Fibroblast of skin of left quadriceps (primary cell): ENCODE measurements around the gene OTUB2.
A peak's percentile ranks its signal among the peaks of the same experiment; 100 is the strongest.

Experiments used
- DNase-seq, 2 experiments: peaks; one replicate each; pipeline ENCODE4 v3.0.0-alpha.2; 2013; ENCODE audit warnings: low read depth in 2 of 2

The OTUB2 gene

GRCh38 chr14:93996130-93996695 is 29.9 kb upstream of the OTUB2 start:
- DNase-seq = no peak

DNA sequence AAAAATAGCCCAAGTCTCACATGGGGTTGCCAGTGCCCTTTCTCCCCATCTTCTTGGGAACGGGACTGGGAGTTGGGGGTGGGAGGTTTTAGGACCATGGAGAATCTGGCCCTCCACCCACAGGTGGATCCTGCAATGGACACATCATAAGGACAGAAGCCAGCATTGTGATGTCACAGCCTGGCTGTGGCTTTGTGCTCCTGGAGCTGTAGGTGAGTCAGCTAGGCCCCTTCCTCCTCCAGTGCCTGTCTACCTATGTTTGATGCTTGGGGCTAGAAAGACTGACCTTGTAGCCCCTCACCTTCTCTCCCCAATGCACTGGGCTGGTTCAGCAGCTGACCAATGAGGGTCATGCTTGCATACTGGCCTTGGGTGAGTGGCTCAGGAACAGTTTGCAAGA is 29.1 kb upstream of the OTUB2 start, which contains the start of gene CCDC197:
TSS of gene CCDC197 (plus strand) at position 220 of the 400 bp plus-strand sequence. CDS start 831 bp downstream, outside the sequence.
- no peak for DNase-seq

DNA sequence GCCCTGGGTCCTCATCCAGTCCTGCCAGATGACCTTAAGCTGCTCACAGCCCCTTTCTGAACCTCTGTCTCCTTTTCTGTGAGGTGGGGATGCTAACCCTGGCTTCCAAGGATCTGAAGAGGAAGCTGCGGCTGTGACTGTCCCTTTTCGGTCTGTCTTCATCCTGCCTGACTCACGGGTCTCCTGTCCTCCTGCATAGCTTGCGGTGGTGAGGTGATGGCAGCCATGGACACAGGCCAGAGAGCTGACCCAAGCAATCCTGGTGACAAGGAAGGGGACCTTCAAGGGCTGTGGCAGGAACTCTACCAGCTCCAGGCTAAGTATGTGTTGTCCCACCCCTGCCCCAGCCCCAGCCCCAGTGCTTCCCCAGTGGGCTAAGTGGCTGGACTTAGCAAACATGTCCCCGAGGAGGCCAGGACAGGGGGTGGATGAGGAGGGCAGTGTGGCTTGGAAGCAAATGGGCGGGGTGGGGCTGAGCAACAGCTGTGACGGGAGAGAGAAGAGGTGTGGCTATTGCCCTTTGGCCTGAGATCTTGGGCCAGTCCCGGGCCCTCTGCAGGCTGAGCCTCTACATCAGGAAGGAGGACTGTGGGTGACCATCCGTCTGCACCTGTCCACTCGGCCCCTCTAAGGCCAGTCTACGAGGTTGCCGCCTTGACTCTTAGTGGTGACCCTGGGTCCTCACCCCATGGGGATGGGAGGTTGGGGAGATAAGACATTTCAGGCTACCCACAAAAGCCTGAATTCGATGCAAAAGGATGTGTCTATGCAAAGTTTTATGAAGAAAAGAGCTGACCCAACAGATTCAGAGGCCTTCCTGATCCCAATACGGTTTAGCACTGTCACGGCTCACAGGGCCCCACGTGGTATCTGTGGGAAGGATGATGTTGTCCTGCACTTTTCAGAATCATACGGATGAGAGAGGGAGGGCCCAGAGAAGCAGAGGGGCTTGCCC is 27.9 kb upstream of the OTUB2 start:
- no peak for DNase-seq

- no peak for DNase-seq
Measured at GRCh38 chr14:93998871-93999403, 27.2 kb upstream of the OTUB2 start.

GRCh38 chr14:93999573-93999972 is 26.6 kb upstream of the OTUB2 start:
- no peak for DNase-seq

- no peak for DNase-seq
Measured at GRCh38 chr14:94000267-94000666, 25.9 kb upstream of the OTUB2 start.

- DNase-seq = no peak
Measured at GRCh38 chr14:94001016-94001415, 25.1 kb upstream of the OTUB2 start.

DNA sequence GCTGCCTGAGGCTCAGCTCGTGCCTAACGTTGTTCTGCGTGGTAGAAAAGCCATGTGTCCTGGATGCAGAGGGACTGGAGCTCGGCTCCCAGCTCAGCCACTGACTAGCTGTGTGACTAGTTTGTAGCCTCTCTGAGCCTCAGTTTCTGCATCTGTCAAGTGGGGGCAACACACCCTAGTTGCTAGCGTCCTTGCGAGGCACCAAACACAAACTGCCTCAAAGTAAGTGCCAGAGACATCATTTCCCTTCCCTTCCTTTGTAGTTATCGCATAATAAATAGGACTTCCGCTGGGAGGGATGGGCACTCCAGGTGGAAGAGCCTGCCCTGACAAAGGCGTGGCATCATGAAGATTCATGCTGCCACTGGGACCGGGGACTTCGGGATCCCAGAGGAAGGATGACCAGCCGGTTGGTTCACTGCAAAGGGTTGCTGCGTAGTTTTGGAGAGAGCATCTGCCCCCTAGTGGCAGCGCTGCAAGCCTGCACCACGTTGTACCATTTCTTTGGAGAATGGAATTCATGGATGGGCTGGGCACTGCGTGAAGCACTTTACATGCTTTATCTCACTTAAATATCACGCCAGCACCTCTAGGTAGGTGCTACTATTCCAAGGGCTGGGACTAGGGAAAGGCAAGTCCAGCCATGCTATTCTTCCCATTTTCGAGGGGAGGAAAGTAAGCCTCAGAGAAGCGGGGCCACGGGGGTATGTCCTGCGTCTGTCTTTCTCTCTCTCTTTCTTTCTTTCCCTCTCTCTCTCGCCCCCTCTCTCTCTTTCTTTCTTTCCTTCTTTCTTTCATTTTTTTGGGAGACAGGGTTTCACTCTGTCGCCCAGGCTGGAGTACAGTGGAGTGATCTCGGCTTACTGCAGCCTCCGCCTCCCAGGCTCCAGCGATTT is 24.4 kb upstream of the OTUB2 start:
- peak; percentile 21 to 23 for DNase-seq

DNA sequence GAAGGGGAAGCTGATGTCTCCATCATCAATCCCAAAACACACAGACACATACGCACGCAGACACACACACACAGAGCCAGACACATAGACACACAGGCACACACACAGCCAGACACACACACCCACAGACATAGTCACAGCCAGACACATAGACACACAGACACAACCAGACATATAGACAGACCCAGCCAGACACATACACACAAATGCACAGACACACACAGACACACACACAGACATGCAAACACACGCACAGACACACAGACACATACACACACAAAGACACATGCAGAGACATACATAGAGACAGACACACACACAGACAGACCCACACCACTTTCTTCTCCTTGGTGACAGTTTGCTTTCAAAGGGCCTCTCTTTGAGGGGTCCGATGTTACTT is 22.7 kb upstream of the OTUB2 start:
- no peak for DNase-seq

- no peak for DNase-seq
Measured at GRCh38 chr14:94004015-94004414, 22.1 kb upstream of the OTUB2 start.

DNA sequence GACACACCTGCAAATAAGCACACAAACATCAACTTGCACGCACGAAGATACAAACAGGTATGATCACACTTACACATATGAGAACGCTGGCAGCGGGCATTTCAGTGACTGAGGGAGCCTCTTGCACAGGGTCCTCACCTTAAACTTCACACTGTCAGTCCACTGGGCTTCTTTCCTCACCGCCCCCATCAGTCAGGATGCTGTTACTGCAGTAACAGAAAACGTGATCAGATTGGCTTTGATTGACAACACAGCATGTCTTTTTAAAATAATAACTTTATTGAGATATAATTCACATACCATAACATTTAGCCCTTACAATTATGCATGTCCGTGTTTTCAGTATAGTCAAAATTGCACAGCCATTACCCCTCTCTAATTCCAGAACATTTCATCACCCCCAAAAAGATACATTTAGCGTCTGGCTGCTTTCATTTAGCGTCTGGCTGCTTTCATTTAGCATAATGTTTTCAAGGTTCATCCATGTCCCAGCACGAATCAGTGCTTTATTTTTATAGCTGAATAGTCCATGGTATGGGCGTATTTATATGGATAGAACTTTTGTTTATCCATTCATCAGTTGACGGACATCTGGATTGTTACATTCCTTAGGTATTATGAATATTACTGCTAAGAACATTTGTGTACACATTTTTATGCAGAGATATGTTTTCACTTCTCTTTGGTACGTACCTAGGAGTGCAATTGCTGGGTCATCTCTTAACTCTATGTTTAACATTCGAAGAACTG is 20.6 kb upstream of the OTUB2 start:
- DNase-seq = no peak

DNA sequence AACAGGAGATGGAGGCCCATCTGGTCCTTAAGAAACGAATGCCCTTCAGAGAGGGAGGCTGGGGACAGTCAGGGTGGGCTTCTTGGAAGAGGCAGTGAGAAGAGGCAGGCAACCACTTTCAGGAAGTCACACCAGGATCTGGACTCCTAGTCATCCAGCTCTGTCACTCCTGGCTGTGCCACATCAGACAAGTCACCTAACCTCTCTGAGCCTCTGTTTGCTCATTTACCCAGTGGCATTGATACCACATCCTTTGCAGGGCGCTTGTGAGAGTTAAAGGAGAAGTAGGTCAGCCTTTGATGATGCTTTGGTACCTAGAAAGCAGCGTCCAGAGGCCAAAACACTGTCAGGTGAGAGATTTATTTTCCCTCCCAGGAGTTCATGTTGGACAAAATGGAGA is 17.9 kb upstream of the OTUB2 start:
- no peak for DNase-seq

- DNase-seq = peak; percentile 18 to 20
Measured at GRCh38 chr14:94009767-94010166, 16.4 kb upstream of the OTUB2 start.

- no peak for DNase-seq
Measured at GRCh38 chr14:94010625-94011024, 15.5 kb upstream of the OTUB2 start.

GRCh38 chr14:94011795-94012194 is 14.3 kb upstream of the OTUB2 start:
- peak in 1 of 2 experiments; percentile 7 for DNase-seq

GRCh38 chr14:94014382-94014781 is 11.8 kb upstream of the OTUB2 start:
- no peak for DNase-seq

DNA sequence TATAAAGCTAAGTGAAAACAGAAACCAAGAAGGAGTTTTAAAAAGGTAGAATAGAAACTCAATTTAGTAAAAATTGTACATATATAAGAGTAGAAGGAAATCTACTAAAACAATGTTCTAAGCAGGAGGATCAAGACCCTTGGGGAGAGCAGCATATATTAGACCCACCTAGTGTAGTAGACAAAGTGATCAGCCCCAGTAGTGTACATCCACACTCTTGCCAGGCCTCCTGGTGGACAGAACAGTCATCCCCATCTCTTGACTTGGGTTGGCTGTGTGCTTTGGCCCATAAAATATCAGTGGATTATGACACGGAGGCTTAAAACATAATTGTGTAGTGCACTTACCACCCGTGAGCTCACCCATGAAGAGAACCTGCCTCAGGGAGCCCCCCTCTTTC is 10.9 kb upstream of the OTUB2 start:
- DNase-seq = no peak

GRCh38 chr14:94016446-94016976 is 9.6 kb upstream of the OTUB2 start:
- no peak for DNase-seq

- DNase-seq = no peak
Measured at GRCh38 chr14:94018308-94018707, 7.8 kb upstream of the OTUB2 start.

DNA sequence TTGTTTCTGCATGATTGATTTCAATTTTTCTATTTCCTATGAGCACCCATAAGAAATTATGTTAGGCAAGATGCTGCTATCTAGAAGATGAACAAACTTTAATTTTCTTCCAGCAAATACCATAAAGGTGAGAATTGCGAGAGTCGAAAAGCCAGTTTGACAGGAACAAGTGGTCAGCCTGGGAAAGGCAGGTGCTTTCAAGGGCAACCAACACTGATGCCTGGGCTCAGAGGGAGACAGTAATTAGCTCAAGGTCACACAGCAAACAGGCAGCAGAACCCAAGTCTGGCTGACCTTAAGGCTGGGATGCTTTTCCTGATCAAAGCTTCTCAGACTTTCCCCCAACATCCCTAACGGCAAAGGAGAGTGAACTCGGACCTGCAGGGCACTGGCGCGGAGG is 6.8 kb upstream of the OTUB2 start:
- DNase-seq = no peak

DNA sequence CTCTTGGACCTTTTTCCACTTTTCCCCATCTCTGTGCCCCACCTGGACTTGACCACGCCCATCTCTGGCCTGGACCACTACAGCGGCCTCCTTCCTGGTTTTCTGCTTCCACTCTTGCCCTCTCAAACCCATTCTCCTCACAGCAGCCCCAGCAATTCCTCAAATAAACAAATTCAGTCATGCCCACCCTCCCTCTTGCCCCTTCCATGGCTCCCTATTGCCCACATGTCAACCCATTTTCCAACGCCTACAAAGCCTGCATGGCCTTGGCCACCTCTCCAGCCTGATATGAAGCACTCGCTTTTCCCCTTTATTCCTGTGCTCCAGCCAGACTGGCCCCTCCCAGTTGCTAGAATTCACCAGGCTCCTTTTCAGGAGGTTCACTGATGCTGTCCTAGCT is 5.9 kb upstream of the OTUB2 start:
- DNase-seq = no peak
